ENCODE measurements around the gene PGP. TPM values are rescaled to one million over a fixed set of nuclear protein-coding genes. Genes with fewer than 3 reads are reported as not detected.

PGP gene
- total RNA-seq, 1 experiment from 2014 or later: 38.3 TPM

GRCh38 chr16:2167068-2167638 lies 47.5 kb downstream of the PGP start:
- Histone ChIP-seq H3K27me3 (ENCODE audit: insufficient read depth, low read length) (no peaks in the 10 kb centered on the region), H2BK20ac (ENCODE audit: low read depth, low read length, poor library complexity, severe bottlenecking) (no peak overlapping the region)

More at GRCh38 chr16:2167068-2167638, 47.5 kb downstream of the PGP start:
- no peaks in the 10 kb centered on the region for H3K23me2 ChIP-seq (ENCODE audit: insufficient read length, low read depth, low read length, poor library complexity, severe bottlenecking)
- no CpG with 5 or more reads among the region's 18 CpGs for WGBS (ENCODE audit: extremely low coverage, insufficient read length, low lambda C conversion rate)
- H2BK5ac ChIP-seq (ENCODE audit: insufficient read length, low read length): no peak overlapping the region
- H3K27ac ChIP-seq (ENCODE audit: insufficient read length, low read depth, low read length): no peak overlapping the region
- H4K8ac ChIP-seq (replicated peaks; ENCODE audit: insufficient read length, low read depth, low read length): no peak overlapping the region
- no peak overlapping the region for H2BK12ac ChIP-seq (ENCODE audit: insufficient read length, low read depth, low read length)
- no peak overlapping the region for H3K4me3 Mint-ChIP-seq
- no peak overlapping the region for H4K5ac ChIP-seq (ENCODE audit: insufficient read length, low read depth, low read length)
- H4K91ac ChIP-seq (ENCODE audit: insufficient read length, low read depth, low read length): no peak overlapping the region
- H3K9ac ChIP-seq (ENCODE audit: extremely low read depth, insufficient read length, low read length): no peak overlapping the region
- H2AK5ac ChIP-seq (ENCODE audit: insufficient read length, low read length): no peak overlapping the region
- no peaks in the 10 kb centered on the region for H3K4me1 Mint-ChIP-seq
- no peaks in the 10 kb centered on the region for H3K9me3 Mint-ChIP-seq
- no peak overlapping the region for H3K14ac ChIP-seq (ENCODE audit: insufficient read depth, low read length)
- no peak overlapping the region for H3K23ac ChIP-seq (ENCODE audit: insufficient read length, low read depth, low read length)
- H3K18ac ChIP-seq (ENCODE audit: insufficient read length, low read depth, low read length): no peak overlapping the region
- H3K79me2 ChIP-seq (ENCODE audit: insufficient read depth, low read length): peaks cover 5% of the 10 kb centered on the region; the same call in 1 of the 2 replicates
- H2BK120ac ChIP-seq (ENCODE audit: low read depth, low read length, poor library complexity, severe bottlenecking): no peak overlapping the region
- no peak overlapping the region for H2AFZ ChIP-seq (ENCODE audit: low read length)
- H3T11ph ChIP-seq (ENCODE audit: low read length): no peak overlapping the region
- H3K27me3 Mint-ChIP-seq (ENCODE audit: low read depth): no peaks in the 10 kb centered on the region
- no peak overlapping the region for H3K4ac ChIP-seq (ENCODE audit: low read depth, low read length)
- no peak for DNase-seq
- TF ChIP-seq CTCF (conservative IDR thresholded peaks at IDR 0.05): no peak
- no peak overlapping the region for H3K4me2 ChIP-seq (ENCODE audit: insufficient read depth, insufficient read length, low read length)
- no peak overlapping the region for H2BK15ac ChIP-seq (ENCODE audit: low read depth, low read length)
- H3K79me1 ChIP-seq (ENCODE audit: insufficient read depth, low read depth, low read length, poor library complexity, severe bottlenecking): no peaks in the 10 kb centered on the region
- H3K56ac ChIP-seq (ENCODE audit: insufficient read length, low read depth, low read length): no peak overlapping the region
- H3K27ac Mint-ChIP-seq: no peak overlapping the region
- no peaks in the 10 kb centered on the region for H3K9me3 ChIP-seq (ENCODE audit: control insufficient read depth, low read depth, low read length)
- peaks cover 6 to 36% (median 36%) of the 10 kb centered on the region in 3 experiments for H3K36me3 Mint-ChIP-seq (ENCODE audit: insufficient read depth in 1 of 3, low read depth in 3 of 3)
- H3K4me1 ChIP-seq (ENCODE audit: insufficient read depth, low read length): no peaks in the 10 kb centered on the region
- H4K20me1 ChIP-seq (ENCODE audit: control insufficient read depth, insufficient read depth, insufficient read length): peaks cover 2% of the 10 kb centered on the region

Measured in H9 (cell line).